Measurements from ENCODE around the gene NR3C1. TPM values are rescaled to one million over a fixed set of nuclear protein-coding genes. Genes with fewer than 3 reads are reported as not detected.
A peak's percentile ranks its signal among the peaks of the same experiment; 100 is the strongest.

NR3C1 gene
- total and polyA plus RNA-seq, 4 donors = 16.0 to 105 (median 39.0) TPM

- intact Hi-C loops (cut with DNase I) = no loop called here
- ATAC-seq (ENCODE audit: low FRiP score) = no peak
- 87 to 90% methylated on average over 4 of the region's 4 CpGs for WGBS, 2 donors
Observed at GRCh38 chr5:143413958-143414669, 10.6 kb upstream of the NR3C1 start.

GRCh38 chr5:143412661-143413342 is 9.3 kb upstream of the NR3C1 start:
- H3K36me3 ChIP-seq (ENCODE audit: control insufficient read depth in 1 of 2, insufficient read depth in 2 of 2, low read length in 1 of 2) = no peaks in the 10 kb centered on the region
- WGBS, 2 donors = 93 to 98% methylated on average over 2 of the region's 2 CpGs
- no peak overlapping the region for H3K27ac ChIP-seq (ENCODE audit: low read depth in 1 of 2, low read length in 2 of 2)
- H3K9me3 ChIP-seq (ENCODE audit: control insufficient read depth, low read length) = no peaks in the 10 kb centered on the region
- ATAC-seq (ENCODE audit: low FRiP score) (no peak), DNase-seq (no peak)
- intact Hi-C loops (cut with DNase I) = no loop called here
- no peaks in the 10 kb centered on the region for H3K27me3 ChIP-seq (ENCODE audit: control insufficient read depth in 1 of 2, insufficient read depth in 2 of 2, low read length in 1 of 2)
- H3K4me3 ChIP-seq (ENCODE audit: low read length in 2 of 2) = no peak overlapping the region
- H3K4me1 ChIP-seq (ENCODE audit: control insufficient read depth in 1 of 2, insufficient read depth in 2 of 2, low read length in 2 of 2) = no peaks in the 10 kb centered on the region

More at GRCh38 chr5:143413958-143414669, 10.6 kb upstream of the NR3C1 start:
- Histone ChIP-seq H3K27ac (ENCODE audit: low read depth in 1 of 2, low read length in 2 of 2) (no peak overlapping the region), H3K27me3 (ENCODE audit: control insufficient read depth in 1 of 2, insufficient read depth in 2 of 2, low read length in 1 of 2) (no peaks in the 10 kb centered on the region), H3K36me3 (ENCODE audit: control insufficient read depth in 1 of 2, insufficient read depth in 2 of 2, low read length in 1 of 2) (no peaks in the 10 kb centered on the region), H3K4me3 (ENCODE audit: low read length in 2 of 2) (no peak overlapping the region), H3K9me3 (ENCODE audit: control insufficient read depth, low read length) (no peaks in the 10 kb centered on the region), H3K4me1 (ENCODE audit: control insufficient read depth in 1 of 2, insufficient read depth in 2 of 2, low read length in 2 of 2) (no peaks in the 10 kb centered on the region)
- DNase-seq = no peak

GRCh38 chr5:143409926-143410325 is 6.4 kb upstream of the NR3C1 start:
- 93 to 94% methylated on average over 2 of the region's 2 CpGs for WGBS, 2 donors
- ATAC-seq (ENCODE audit: low FRiP score) (no peak), DNase-seq (no peak)
- Histone ChIP-seq H3K27me3 (ENCODE audit: control insufficient read depth in 1 of 2, insufficient read depth in 2 of 2, low read length in 1 of 2) (no peaks in the 10 kb centered on the region), H3K4me1 (ENCODE audit: control insufficient read depth in 1 of 2, insufficient read depth in 2 of 2, low read length in 2 of 2) (no peaks in the 10 kb centered on the region), H3K36me3 (ENCODE audit: control insufficient read depth in 1 of 2, insufficient read depth in 2 of 2, low read length in 1 of 2) (no peaks in the 10 kb centered on the region), H3K27ac (ENCODE audit: low read depth in 1 of 2, low read length in 2 of 2) (no peak overlapping the region), H3K9me3 (ENCODE audit: control insufficient read depth, low read length) (no peaks in the 10 kb centered on the region), H3K4me3 (ENCODE audit: low read length in 2 of 2) (no peak overlapping the region)
- intact Hi-C loops (cut with DNase I) = loop anchor here (10.0 kb wide), 3 partner anchors 105 to 305 kb away; no protein-coding TSS in a partner anchor

GRCh38 chr5:143406408-143406807 is 2.9 kb upstream of the NR3C1 start:
- Histone ChIP-seq H3K27ac (ENCODE audit: low read depth in 1 of 2, low read length in 2 of 2) (no peak overlapping the region), H3K4me3 (ENCODE audit: low read length in 2 of 2) (no peak overlapping the region), H3K27me3 (ENCODE audit: control insufficient read depth in 1 of 2, insufficient read depth in 2 of 2, low read length in 1 of 2) (no peaks in the 10 kb centered on the region), H3K9me3 (ENCODE audit: control insufficient read depth, low read length) (no peaks in the 10 kb centered on the region), H3K36me3 (ENCODE audit: control insufficient read depth in 1 of 2, insufficient read depth in 2 of 2, low read length in 1 of 2) (no peaks in the 10 kb centered on the region), H3K4me1 (ENCODE audit: control insufficient read depth in 1 of 2, insufficient read depth in 2 of 2, low read length in 2 of 2) (peaks cover 3% of the 10 kb centered on the region in 2 donors)
- intact Hi-C loops (cut with DNase I) = loop anchor here (10.0 kb wide), 3 partner anchors 102 to 302 kb away; no protein-coding TSS in a partner anchor
- WGBS, 2 donors = 98 to 99% methylated on average over 1 of the region's 1 CpG
- DNase-seq (no peak), ATAC-seq (ENCODE audit: low FRiP score) (no peak)

- DNase-seq = no peak
- H3K36me3 ChIP-seq (ENCODE audit: control insufficient read depth in 1 of 2, insufficient read depth in 2 of 2, low read length in 1 of 2) = no peaks in the 10 kb centered on the region
- peak overlapping the region; percentile 23 to 77 for H3K4me3 ChIP-seq (ENCODE audit: low read length in 2 of 2)
- peaks cover 3% of the 10 kb centered on the region in 2 donors for H3K4me1 ChIP-seq (ENCODE audit: control insufficient read depth in 1 of 2, insufficient read depth in 2 of 2, low read length in 2 of 2)
- intact Hi-C loops (cut with DNase I) = loop anchor here (10.0 kb wide), 3 partner anchors 101 to 301 kb away; no protein-coding TSS in a partner anchor
- ATAC-seq (ENCODE audit: low FRiP score) = no peak
- H3K27me3 ChIP-seq (ENCODE audit: control insufficient read depth in 1 of 2, insufficient read depth in 2 of 2, low read length in 1 of 2) = no peaks in the 10 kb centered on the region
- peak overlapping the region in 1 of 2 donors; percentile 91 for H3K27ac ChIP-seq (ENCODE audit: low read depth in 1 of 2, low read length in 2 of 2)
- 69 to 83% methylated on average over 3 of the region's 3 CpGs for WGBS, 2 donors
- no peaks in the 10 kb centered on the region for H3K9me3 ChIP-seq (ENCODE audit: control insufficient read depth, low read length)
Observed at GRCh38 chr5:143405849-143406098, 2.3 kb upstream of the NR3C1 start.

- Histone ChIP-seq H3K36me3 (ENCODE audit: control insufficient read depth in 1 of 2, insufficient read depth in 2 of 2, low read length in 1 of 2) (no peaks in the 10 kb centered on the region), H3K27me3 (ENCODE audit: control insufficient read depth in 1 of 2, insufficient read depth in 2 of 2, low read length in 1 of 2) (no peaks in the 10 kb centered on the region), H3K4me1 (ENCODE audit: control insufficient read depth in 1 of 2, insufficient read depth in 2 of 2, low read length in 2 of 2) (peaks cover 4 to 6% of the 10 kb centered on the region in 2 donors), H3K4me3 (ENCODE audit: low read length in 2 of 2) (peak overlapping the region; percentile 23 to 77), H3K9me3 (ENCODE audit: control insufficient read depth, low read length) (no peaks in the 10 kb centered on the region), H3K27ac (ENCODE audit: low read depth in 1 of 2, low read length in 2 of 2) (peak overlapping the region; percentile 88 to 91)
- WGBS, 2 donors = 2 to 4% methylated on average over 52 of the region's 52 CpGs
- peak; percentile 91 to 96 for DNase-seq
- ATAC-seq (ENCODE audit: low FRiP score) = peak; percentile 85
- intact Hi-C loops (cut with DNase I) = loop anchor here (10.0 kb wide), 3 partner anchors 100 to 300 kb away; no protein-coding TSS in a partner anchor
Observed at GRCh38 chr5:143405063-143405848, 1.8 kb upstream of the NR3C1 start.

- H3K4me3 ChIP-seq (ENCODE audit: low read length in 2 of 2) = peak overlapping the region; percentile 23 to 77
- H3K4me1 ChIP-seq (ENCODE audit: control insufficient read depth in 1 of 2, insufficient read depth in 2 of 2, low read length in 2 of 2) = peaks cover 10 to 11% of the 10 kb centered on the region in 2 donors
- H3K27me3 ChIP-seq (ENCODE audit: control insufficient read depth in 1 of 2, insufficient read depth in 2 of 2, low read length in 1 of 2) = no peaks in the 10 kb centered on the region
- ATAC-seq (ENCODE audit: low FRiP score) = peak; percentile 82
- no peaks in the 10 kb centered on the region for H3K9me3 ChIP-seq (ENCODE audit: control insufficient read depth, low read length)
- no peaks in the 10 kb centered on the region for H3K36me3 ChIP-seq (ENCODE audit: control insufficient read depth in 1 of 2, insufficient read depth in 2 of 2, low read length in 1 of 2)
- H3K27ac ChIP-seq (ENCODE audit: low read depth in 1 of 2, low read length in 2 of 2) = peak overlapping the region; percentile 91 to 93
- intact Hi-C loops (cut with DNase I) = loop anchor here (5.0 to 10.0 kb wide), 8 partner anchors 72 to 423 kb away; no protein-coding TSS in a partner anchor
- 0 to 1% methylated on average over 41 of the region's 41 CpGs for WGBS, 2 donors
- DNase-seq = peak; percentile 90
Observed at GRCh38 chr5:143404416-143405062, 1.1 kb upstream of the NR3C1 start.

- DNase-seq (no peak), ATAC-seq (ENCODE audit: low FRiP score) (peak; percentile 27)
- intact Hi-C loops (cut with DNase I) = loop anchor here (2.0 to 10.0 kb wide), 9 partner anchors 71 to 476 kb away; no protein-coding TSS in a partner anchor
- WGBS, 2 donors = 0% methylated on average over 27 of the region's 27 CpGs
- Histone ChIP-seq H3K4me1 (ENCODE audit: control insufficient read depth in 1 of 2, insufficient read depth in 2 of 2, low read length in 2 of 2) (peaks cover 10 to 11% of the 10 kb centered on the region in 2 donors), H3K27me3 (ENCODE audit: control insufficient read depth in 1 of 2, insufficient read depth in 2 of 2, low read length in 1 of 2) (no peaks in the 10 kb centered on the region), H3K4me3 (ENCODE audit: low read length in 2 of 2) (peak overlapping the region; percentile 23 to 77), H3K36me3 (ENCODE audit: control insufficient read depth in 1 of 2, insufficient read depth in 2 of 2, low read length in 1 of 2) (no peaks in the 10 kb centered on the region), H3K27ac (ENCODE audit: low read depth in 1 of 2, low read length in 2 of 2) (peak overlapping the region; percentile 68 to 90), H3K9me3 (ENCODE audit: control insufficient read depth, low read length) (no peaks in the 10 kb centered on the region)
Observed at GRCh38 chr5:143403334-143403592, 223 bp downstream of the NR3C1 start.

Data from aorta (tissue), 5 donors.